ENCODE results near the gene FAM50B. TPM values are rescaled to one million over a fixed set of nuclear protein-coding genes. Genes with fewer than 3 reads are reported as not detected.

Gene FAM50B
- total and polyA plus RNA-seq, 2 of the 13 experiments (the other 11 are each of a cell fraction or from before 2014, with no cell fraction given) = 0.05 TPM; not detected in 1

DNA sequence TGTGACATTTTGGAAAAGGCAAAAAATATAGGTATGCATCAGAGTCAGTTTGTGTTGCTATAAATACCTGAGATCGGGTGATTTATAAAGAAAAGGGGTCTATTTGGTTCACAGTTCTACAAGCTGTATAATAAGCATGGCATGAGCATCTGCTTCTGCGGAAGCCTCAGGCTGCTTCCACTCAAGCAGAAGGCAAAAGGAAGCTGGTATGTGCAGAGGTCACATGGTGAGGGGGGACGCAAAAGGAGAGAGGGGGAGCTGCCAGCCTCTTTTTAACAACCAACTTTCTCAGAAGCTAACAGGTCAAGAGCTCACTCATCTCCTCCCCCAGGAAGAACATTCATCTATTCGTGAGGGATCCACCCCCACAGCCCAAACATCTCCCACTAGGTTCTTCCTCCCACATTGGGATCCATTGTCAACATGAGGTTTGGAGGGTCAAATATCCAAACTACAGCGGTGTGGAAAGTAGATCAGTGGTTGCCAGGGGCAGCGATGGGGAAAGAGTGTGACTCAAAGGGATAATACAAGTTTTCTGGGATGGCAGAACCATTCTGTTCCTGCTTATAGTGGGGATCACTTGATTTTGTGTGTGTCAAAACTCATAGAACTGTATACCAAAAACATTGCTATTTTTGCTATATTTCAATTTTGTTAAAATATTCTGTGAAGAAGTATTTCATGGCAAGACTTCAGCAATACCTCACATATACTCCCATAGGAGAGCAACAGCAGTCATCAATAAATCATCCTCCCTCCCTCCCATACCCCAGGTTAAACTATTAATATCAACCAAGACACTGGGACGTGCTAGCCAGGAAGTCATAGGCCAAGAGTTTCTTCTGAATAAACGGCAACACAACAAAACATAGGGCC is 9.9 kb upstream of the FAM50B start (continued):
- TF ChIP-seq ZNF792 (CRISPR knock-in tag; IDR thresholded peaks at IDR 0.05) (peak; percentile 86; the same call in 1 of the 2 replicates), NR2F6 (IDR thresholded peaks at IDR 0.05) (peak; percentile 67), NR2F6 (CRISPR knock-in tag; IDR thresholded peaks at IDR 0.05) (peak; percentile 85; the same call in 1 of the 2 replicates), HMG20B (CRISPR knock-in tag; conservative IDR thresholded peaks at IDR 0.05) (peak; percentile 79; the same call in 1 of the 2 replicates), ZNF550 (CRISPR knock-in tag; IDR thresholded peaks at IDR 0.05; ENCODE audit: borderline replicate concordance) (no peak), ZNF589 (CRISPR knock-in tag; conservative IDR thresholded peaks at IDR 0.05) (no peak), DNMT1 (CRISPR knock-in tag; IDR thresholded peaks at IDR 0.05) (no peak), GFI1 (CRISPR knock-in tag; IDR thresholded peaks at IDR 0.05; ENCODE audit: borderline replicate concordance) (peak; percentile 34; the same call in 1 of the 2 replicates), FOSL2 (CRISPR knock-in tag; IDR thresholded peaks at IDR 0.05) (peak; percentile 82), PHB2 (IDR thresholded peaks at IDR 0.05; ENCODE audit: partially characterized antibody) (no peak), ZNF256 (CRISPR knock-in tag; conservative IDR thresholded peaks at IDR 0.05) (no peak), NBN (conservative IDR thresholded peaks at IDR 0.05) (no peak), ZIK1 (CRISPR knock-in tag; IDR thresholded peaks at IDR 0.05; ENCODE audit: borderline replicate concordance, low read depth) (peak; percentile 67; the same call in 1 of the 2 replicates), ZNF567 (CRISPR knock-in tag; IDR thresholded peaks at IDR 0.05; ENCODE audit: borderline replicate concordance) (peak; percentile 35; the same call in 1 of the 2 replicates), SRSF1 (optimal IDR thresholded peaks at IDR 0.05; ENCODE audit: low read depth, low read length) (no peak), ZNF749 (CRISPR knock-in tag; IDR thresholded peaks at IDR 0.05; ENCODE audit: borderline replicate concordance) (peak; percentile 21; the same call in 1 of the 2 replicates), ZNF235 (CRISPR knock-in tag; IDR thresholded peaks at IDR 0.05; ENCODE audit: borderline replicate concordance) (0 out of 2 replicates have a peak, but pooled peaks have one; percentile 64), ZNF224 (CRISPR knock-in tag; IDR thresholded peaks at IDR 0.05) (no peak), CEBPB (IDR thresholded peaks at IDR 0.05; ENCODE audit: borderline replicate concordance, low read depth, low read length) (peak; percentile 29; the same call in 1 of the 2 replicates), GTF3A (CRISPR knock-in tag; conservative IDR thresholded peaks at IDR 0.05) (no peak), MZF1 (CRISPR knock-in tag; IDR thresholded peaks at IDR 0.05; ENCODE audit: borderline replicate concordance) (no peak), FOXK2 (IDR thresholded peaks at IDR 0.05) (peak; percentile 92)
- TF ChIP-seq, protein P1, sequence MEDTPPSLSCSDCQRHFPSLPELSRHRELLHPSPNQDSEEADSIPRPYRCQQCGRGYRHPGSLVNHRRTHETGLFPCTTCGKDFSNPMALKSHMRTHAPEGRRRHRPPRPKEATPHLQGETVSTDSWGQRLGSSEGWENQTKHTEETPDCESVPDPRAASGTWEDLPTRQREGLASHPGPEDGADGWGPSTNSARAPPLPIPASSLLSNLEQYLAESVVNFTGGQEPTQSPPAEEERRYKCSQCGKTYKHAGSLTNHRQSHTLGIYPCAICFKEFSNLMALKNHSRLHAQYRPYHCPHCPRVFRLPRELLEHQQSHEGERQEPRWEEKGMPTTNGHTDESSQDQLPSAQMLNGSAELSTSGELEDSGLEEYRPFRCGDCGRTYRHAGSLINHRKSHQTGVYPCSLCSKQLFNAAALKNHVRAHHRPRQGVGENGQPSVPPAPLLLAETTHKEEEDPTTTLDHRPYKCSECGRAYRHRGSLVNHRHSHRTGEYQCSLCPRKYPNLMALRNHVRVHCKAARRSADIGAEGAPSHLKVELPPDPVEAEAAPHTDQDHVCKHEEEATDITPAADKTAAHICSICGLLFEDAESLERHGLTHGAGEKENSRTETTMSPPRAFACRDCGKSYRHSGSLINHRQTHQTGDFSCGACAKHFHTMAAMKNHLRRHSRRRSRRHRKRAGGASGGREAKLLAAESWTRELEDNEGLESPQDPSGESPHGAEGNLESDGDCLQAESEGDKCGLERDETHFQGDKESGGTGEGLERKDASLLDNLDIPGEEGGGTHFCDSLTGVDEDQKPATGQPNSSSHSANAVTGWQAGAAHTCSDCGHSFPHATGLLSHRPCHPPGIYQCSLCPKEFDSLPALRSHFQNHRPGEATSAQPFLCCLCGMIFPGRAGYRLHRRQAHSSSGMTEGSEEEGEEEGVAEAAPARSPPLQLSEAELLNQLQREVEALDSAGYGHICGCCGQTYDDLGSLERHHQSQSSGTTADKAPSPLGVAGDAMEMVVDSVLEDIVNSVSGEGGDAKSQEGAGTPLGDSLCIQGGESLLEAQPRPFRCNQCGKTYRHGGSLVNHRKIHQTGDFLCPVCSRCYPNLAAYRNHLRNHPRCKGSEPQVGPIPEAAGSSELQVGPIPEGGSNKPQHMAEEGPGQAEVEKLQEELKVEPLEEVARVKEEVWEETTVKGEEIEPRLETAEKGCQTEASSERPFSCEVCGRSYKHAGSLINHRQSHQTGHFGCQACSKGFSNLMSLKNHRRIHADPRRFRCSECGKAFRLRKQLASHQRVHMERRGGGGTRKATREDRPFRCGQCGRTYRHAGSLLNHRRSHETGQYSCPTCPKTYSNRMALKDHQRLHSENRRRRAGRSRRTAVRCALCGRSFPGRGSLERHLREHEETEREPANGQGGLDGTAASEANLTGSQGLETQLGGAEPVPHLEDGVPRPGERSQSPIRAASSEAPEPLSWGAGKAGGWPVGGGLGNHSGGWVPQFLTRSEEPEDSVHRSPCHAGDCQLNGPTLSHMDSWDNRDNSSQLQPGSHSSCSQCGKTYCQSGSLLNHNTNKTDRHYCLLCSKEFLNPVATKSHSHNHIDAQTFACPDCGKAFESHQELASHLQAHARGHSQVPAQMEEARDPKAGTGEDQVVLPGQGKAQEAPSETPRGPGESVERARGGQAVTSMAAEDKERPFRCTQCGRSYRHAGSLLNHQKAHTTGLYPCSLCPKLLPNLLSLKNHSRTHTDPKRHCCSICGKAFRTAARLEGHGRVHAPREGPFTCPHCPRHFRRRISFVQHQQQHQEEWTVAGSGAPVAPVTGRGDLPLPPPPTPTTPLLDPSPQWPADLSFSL (CRISPR knock-in tag; IDR thresholded peaks at IDR 0.05) = no peak
- TF ChIP-seq, protein P2, sequence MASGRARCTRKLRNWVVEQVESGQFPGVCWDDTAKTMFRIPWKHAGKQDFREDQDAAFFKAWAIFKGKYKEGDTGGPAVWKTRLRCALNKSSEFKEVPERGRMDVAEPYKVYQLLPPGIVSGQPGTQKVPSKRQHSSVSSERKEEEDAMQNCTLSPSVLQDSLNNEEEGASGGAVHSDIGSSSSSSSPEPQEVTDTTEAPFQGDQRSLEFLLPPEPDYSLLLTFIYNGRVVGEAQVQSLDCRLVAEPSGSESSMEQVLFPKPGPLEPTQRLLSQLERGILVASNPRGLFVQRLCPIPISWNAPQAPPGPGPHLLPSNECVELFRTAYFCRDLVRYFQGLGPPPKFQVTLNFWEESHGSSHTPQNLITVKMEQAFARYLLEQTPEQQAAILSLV (CRISPR knock-in tag; IDR thresholded peaks at IDR 0.05; ENCODE audit: borderline replicate concordance) = no peak

All from HepG2 (cell line).